Heart left ventricle (tissue), 13 donors: ENCODE measurements around the gene COL28A1.

Source experiments
- POLR2A ChIP-seq, 2 donors: fragments of 450-650 bp; IDR thresholded peaks; one replicate each; pipeline ENCODE4 v1.6.1; 2017; ENCODE audit warnings: antibody characterized with exemption in 2 of 2, mild to moderate bottlenecking in 2 of 2, moderate library complexity in 2 of 2
- TF ChIP-seq, protein P1 (sequence below), 12 donors: fragments of 200-600 bp; sonication (generic) in 4 of 12; IDR thresholded peaks; one replicate each; pipeline versions ENCODE4 v1.5.0 to v1.8.0; 2018 to 2022; ENCODE audit warnings: antibody characterized with exemption in 12 of 12, mild to moderate bottlenecking in 5 of 12
- donor health status: ischemic (EF 13 %, LVEDD 7.1; RV severe dilation, severe dysfunction).
- donor health status: DM: no; HTN: yes; CAD: no.
- donor health status: DM: no; HTN: no; CAD: no.
- donor health status: ischemic (EF 25% LVEDD 6.9; RV normal size, moderate dysfunction).
- donor health status: ischemic (EF 25% LVEDD 5.7; RV mildly dilated, moderate dysfunction).
- donor health status: ischemic (EF 35%, LVEDD 5.7; RV mildly dilated, moderate dysfunction).
- donor health status: nonischemic (EF 11% LVEDD 7.7; RV severe dilation, severe dysfunction).
- donor health status: DM: yes; HTN: yes; CAD: no.
- donor health status: PGD.
- donor health status: ischemic (EF 29% LVEDD 5.4; RV normal size, mild dysfunction).
- donor health status: nonischemic (EF 23%, LVEDD 6.1; RV moderate dilation, normal function).

DNA sequence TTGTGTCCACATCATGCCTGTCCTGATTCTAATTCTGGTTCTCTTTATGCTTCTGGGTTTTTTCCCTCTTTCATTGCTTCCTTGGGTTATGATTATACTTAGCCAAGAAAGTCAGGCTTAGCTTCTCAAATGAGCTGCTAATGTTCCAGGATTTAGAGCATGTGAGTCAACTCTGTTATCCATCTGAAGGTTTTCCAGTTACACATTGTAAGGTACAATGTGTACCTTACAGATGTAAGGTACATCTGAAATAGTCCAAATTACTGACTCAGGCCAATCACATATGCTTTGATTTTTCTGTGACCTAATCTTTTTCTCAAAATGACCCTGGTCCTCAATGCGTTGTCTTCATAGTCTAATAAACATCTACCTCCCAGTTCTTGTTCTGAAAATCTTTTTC is 17.7 kb upstream of the COL28A1 start:
- TF ChIP-seq, protein P1, sequence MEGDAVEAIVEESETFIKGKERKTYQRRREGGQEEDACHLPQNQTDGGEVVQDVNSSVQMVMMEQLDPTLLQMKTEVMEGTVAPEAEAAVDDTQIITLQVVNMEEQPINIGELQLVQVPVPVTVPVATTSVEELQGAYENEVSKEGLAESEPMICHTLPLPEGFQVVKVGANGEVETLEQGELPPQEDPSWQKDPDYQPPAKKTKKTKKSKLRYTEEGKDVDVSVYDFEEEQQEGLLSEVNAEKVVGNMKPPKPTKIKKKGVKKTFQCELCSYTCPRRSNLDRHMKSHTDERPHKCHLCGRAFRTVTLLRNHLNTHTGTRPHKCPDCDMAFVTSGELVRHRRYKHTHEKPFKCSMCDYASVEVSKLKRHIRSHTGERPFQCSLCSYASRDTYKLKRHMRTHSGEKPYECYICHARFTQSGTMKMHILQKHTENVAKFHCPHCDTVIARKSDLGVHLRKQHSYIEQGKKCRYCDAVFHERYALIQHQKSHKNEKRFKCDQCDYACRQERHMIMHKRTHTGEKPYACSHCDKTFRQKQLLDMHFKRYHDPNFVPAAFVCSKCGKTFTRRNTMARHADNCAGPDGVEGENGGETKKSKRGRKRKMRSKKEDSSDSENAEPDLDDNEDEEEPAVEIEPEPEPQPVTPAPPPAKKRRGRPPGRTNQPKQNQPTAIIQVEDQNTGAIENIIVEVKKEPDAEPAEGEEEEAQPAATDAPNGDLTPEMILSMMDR (IDR thresholded peaks at IDR 0.05): no peak
- no peak for TF ChIP-seq POLR2A (IDR thresholded peaks at IDR 0.05)
